Measurements from ENCODE around the gene COL1A1.

- TF ChIP-seq CTCF (optimal IDR thresholded peaks at IDR 0.05 in 1 of 3, IDR thresholded peaks at IDR 0.05 in 1 of 3, conservative IDR thresholded peaks at IDR 0.05 in 1 of 3; ENCODE audit: extremely low read depth in 1 of 3, insufficient read depth in 2 of 3, low read length in 3 of 3) = no peak
- TF ChIP-seq EZH2 (IDR thresholded peaks at IDR 0.05; ENCODE audit: low read length) = no peak
Measured at GRCh38 chr17:50141026-50141744, 60.2 kb downstream of the COL1A1 start.

All from keratinocyte (primary cell).